Measurements from ENCODE around the gene EFCC1.

The EFCC1 gene

GRCh38 chr3:129016356-129016719, 15.2 kb downstream of the EFCC1 start:
- DNase-seq = peak; percentile 82

GRCh38 chr3:129016720-129017483, 15.8 kb downstream of the EFCC1 start:
- peak; percentile 85 for DNase-seq

GRCh38 chr3:129017484-129017899, 16.4 kb downstream of the EFCC1 start:
- DNase-seq = no peak

- no peak for DNase-seq
Measured at GRCh38 chr3:129018271-129018670, 17.2 kb downstream of the EFCC1 start.

- DNase-seq = no peak
Measured at GRCh38 chr3:129018751-129019150, 17.6 kb downstream of the EFCC1 start.

GRCh38 chr3:129019266-129019665, 18.2 kb downstream of the EFCC1 start:
- DNase-seq = no peak

GRCh38 chr3:129020691-129021090, 19.6 kb downstream of the EFCC1 start:
- no peak for DNase-seq

- DNase-seq = no peak
Measured at GRCh38 chr3:129021140-129021551, 20.0 kb downstream of the EFCC1 start.

GRCh38 chr3:129022114-129023007, 21.3 kb downstream of the EFCC1 start:
- no peak for DNase-seq

- no peak for DNase-seq
Measured at GRCh38 chr3:129023008-129023358, 21.9 kb downstream of the EFCC1 start.

- DNase-seq = no peak
Measured at GRCh38 chr3:129023909-129024308, 22.8 kb downstream of the EFCC1 start.

GRCh38 chr3:129025108-129025507, 24.0 kb downstream of the EFCC1 start:
- no peak for DNase-seq

- no peak for DNase-seq
Measured at GRCh38 chr3:129025691-129026435, 24.8 kb downstream of the EFCC1 start.

- peak; percentile 94 for DNase-seq
Measured at GRCh38 chr3:129026728-129027543, 25.8 kb downstream of the EFCC1 start.

GRCh38 chr3:129027544-129027880, 26.4 kb downstream of the EFCC1 start:
- no peak for DNase-seq

GRCh38 chr3:129028866-129029265, 27.8 kb downstream of the EFCC1 start:
- no peak for DNase-seq

GRCh38 chr3:129030611-129031010, 29.5 kb downstream of the EFCC1 start:
- no peak for DNase-seq

- no peak for DNase-seq
Measured at GRCh38 chr3:129031476-129032215, 30.5 kb downstream of the EFCC1 start.

- DNase-seq = no peak
Measured at GRCh38 chr3:129032716-129033115, 31.6 kb downstream of the EFCC1 start.

- DNase-seq = no peak
Measured at GRCh38 chr3:129033151-129033550, 32.0 kb downstream of the EFCC1 start.

GRCh38 chr3:129033633-129034321, 32.7 kb downstream of the EFCC1 start:
- DNase-seq = no peak
